ENCODE data around the gene TAX1BP1.

Gene TAX1BP1

DNA sequence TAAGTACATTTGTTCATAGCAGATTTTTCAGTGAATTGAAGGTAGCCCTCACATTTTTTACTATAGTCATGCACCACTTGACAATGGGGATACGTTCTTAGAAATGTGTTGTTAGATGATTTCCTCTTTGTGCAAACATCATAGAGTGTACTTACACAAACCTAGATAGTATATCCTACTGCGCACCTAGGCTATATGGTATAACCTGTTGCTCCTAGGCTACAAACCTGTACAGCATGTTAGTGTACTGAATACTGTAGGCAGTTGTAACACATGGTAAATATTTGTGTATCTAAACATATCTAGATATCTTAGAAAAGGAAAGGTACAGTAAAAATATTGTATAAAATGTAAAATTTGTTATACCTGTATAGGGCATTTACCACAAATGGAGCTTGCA is 41.2 kb downstream of the TAX1BP1 start:
- no peak for DNase-seq (ENCODE audit: low read depth in 2 of 2)

DNA sequence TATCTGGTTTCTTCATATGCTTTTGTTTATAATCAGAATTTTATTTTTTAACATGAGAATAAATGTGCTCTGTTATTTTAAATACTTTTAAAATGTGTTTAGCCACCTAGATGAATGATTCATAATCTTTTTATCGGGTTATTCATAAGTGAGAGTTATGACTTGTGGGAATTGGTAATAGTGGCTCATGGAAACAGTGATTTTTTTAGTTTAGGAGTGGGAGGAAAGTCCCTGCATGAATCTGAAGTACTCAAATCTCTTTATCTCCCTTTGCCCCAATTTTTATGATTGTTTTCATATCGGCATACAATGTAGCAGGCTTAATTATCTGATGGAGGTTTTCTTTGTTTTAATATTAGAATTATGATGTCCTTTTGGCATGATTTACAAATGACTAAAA is 42.9 kb downstream of the TAX1BP1 start:
- no peak for DNase-seq (ENCODE audit: low read depth in 2 of 2)

DNA sequence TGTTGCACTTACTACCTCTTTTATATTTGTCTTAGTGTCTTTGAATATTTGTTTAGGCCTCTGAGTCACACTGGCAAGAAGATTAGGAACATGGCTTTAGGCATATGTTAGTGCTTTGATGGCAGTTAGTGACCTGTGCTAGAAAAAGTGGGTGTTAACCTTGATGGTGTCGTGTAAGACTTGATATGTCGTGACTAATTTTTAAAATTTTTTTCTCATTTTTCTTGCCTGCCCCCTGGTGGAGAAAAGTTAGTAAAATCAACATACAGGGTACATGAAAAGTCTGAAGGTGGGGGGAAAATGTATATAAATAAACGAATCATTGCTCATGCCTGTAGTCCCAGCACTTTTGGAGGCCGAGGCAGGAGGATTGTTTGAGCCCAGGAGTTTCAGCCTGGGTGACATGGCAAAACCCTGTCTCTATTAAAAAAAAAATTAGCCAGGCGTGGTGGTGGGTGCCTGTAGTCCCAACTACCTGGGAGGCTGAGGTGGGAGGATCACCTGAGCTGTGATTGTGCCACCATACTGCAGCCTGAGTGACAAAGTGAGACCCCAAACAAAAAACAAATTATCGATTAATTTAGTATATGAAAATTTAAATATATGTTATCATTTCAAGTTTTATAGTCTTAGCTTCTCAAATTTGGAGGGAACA is 44.6 kb downstream of the TAX1BP1 start:
- peak; percentile 0 to 5 for DNase-seq (ENCODE audit: low read depth in 2 of 2)

DNA sequence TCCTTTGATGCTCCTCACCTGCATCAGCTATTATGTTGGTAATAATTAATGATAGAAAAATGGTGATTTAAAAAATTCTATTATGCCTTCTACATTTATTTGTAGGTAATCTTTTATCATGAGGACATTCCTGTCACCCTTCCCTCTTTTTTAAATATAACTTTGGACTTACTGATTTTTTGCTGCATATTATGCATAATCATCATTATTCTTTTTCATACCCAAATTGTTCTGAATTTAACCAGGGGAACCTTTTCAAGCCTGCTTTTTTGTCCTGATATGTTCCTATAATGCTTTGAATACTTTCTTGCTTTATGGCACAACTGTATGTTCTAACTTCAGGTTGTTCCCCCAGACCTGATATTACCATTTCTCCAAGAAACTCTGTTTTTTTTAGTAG is 48.5 kb downstream of the TAX1BP1 start:
- DNase-seq (ENCODE audit: low read depth in 2 of 2), result no peak

DNA sequence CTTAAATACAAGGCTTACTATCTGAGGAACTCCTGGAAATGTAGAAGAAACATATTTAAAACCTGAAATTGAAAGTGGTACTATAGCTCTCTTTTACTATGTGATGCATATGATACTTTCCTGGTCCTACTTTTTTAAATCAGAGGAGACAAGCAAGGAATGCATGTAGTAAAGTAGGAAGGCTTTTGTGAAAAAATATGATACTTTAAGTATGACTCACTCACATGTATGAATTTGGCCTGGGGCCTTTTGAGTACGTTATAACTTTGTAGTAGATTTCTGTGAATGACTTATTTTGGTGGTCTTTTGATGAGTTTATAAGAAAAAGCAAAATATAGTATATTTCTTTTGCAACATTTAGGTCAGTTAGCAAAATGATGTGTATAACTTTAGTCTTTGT is 53.8 kb downstream of the TAX1BP1 start:
- DNase-seq (ENCODE audit: low read depth in 2 of 2), result no peak

DNA sequence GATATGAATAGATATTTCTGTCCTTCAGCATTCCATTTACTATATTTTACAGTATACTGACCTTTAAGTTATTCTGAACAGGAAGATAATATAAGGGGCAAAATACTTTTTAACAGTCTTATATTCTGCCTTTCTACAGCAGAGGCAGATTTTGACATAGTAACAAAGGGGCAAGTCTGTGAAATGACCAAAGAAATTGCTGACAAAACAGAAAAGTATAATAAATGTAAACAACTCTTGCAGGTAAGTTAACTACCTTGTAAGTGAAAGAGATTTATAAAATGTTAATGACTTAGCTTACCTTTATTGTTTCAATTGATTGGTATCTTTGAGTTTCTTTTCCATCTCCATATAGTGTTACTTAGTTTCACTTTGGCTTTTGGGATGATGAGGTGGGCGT is 56.0 kb downstream of the TAX1BP1 start:
- no peak for DNase-seq (ENCODE audit: low read depth in 2 of 2)

DNA sequence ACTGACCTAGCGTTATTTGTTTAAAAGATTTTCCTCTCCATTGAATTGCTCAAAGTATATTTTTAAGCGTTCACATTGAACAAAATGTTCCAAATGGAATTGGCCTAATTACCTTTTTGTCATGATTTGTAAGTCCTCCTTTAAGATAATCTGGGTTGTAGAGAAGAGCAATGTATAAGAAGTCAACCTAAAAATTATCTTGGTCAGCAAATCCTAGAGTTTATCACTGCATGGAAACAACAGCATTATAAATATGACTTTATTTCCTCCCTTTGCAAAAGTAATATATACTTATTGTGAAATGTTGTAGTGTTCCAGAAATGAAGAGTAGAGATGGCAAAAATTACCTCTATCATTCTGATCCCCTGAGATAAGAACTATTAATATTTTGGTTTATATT is 59.2 kb downstream of the TAX1BP1 start:
- DNase-seq (ENCODE audit: low read depth in 2 of 2), result no peak

DNA sequence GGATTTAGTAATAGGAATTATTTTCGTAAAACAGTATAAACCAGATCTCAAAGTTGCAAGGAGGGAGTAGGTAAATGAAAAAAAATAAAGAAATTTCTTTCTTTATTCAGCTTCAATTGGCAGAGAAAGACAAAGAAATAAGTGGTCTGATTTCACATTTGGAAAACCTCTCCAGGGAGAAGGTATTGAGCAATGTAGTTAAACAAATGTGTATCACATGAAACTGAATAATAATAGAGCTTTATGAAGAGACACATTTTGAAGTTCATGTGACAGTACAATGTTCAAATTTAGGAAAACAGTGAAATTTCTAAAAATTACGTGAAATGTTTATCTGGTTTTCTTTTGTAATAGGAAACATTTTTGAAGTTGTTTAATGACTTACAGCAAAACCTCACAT is 63.0 kb downstream of the TAX1BP1 start:
- DNase-seq (ENCODE audit: low read depth in 2 of 2), result no peak

DNA sequence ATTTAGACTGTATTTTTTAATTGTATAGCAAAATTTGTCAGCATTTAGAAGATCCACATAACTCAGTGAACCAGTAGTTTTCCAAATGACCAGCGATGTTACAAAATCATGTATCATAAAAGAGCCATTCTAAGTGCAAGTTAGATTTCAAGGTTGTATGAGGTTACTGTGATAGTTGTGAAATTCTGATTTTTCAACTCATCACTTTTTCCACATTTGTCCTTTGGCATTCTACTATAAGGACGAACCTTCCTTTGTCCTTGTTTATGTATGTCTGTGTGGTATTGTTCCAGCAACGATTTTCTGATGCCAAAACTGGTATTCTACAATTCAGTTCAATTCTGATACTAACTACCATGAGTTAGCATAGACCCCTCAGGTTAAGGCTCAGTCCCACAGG is 64.2 kb downstream of the TAX1BP1 start:
- DNase-seq (ENCODE audit: low read depth in 2 of 2), result no peak

DNA sequence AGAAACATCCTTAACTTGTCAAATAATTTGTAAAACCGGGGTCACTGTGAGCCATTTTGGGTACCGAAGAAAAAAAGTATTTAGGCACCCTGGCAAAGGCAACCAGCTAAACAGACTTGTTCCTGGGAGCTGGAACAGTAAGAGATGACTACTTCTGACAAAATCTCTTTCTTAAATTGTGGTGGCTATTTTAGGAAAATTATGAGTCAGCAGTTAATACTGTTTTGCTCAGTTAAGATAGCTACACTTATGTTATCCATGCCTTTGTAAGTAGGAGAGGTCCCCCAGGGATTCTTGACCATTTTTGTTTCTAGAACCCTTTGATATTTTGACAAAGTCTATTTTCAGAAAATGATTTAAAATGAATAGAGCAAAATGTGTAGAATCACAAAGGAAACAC is 68.7 kb downstream of the TAX1BP1 start:
- no peak for DNase-seq (ENCODE audit: low read depth in 2 of 2)

DNA sequence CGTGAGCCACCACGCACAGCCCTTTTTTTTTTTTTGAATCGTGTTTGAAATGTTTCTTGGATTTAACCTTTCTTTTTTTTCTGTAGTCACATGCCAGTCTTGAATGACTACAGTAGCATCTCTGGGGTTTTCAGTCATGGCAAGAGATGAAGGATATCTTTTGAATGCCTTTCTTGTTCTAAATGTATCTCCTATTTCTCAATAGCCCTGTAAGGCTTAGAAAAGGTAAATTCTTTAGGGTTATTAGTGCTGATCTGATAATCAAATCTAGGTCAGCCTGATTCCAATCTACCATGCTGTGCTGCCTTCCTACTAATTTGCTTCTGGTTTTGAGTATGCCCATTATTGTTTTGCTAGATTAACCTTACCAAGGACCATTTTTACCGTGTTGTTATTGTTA is 70.2 kb downstream of the TAX1BP1 start:
- DNase-seq (ENCODE audit: low read depth in 2 of 2), result no peak

DNA sequence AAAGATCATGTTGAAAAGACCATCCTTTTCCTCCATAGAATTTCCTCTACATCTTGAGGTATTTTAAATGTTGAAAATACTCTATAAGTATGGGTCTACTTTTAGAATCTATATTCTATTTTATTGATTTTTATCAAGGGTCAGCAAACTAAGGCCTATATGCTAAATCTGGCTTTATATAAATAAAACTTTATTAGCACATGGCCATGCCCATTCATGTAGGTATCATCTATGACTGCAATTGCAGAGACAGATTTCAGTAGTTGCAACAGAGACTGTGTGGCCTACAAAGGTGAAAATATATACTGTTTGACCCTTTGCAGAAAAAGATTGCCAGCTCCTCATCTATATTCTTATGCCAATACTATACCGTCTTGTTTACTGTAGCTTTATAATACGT is 72.7 kb downstream of the TAX1BP1 start:
- no peak for DNase-seq (ENCODE audit: low read depth in 2 of 2)

DNA sequence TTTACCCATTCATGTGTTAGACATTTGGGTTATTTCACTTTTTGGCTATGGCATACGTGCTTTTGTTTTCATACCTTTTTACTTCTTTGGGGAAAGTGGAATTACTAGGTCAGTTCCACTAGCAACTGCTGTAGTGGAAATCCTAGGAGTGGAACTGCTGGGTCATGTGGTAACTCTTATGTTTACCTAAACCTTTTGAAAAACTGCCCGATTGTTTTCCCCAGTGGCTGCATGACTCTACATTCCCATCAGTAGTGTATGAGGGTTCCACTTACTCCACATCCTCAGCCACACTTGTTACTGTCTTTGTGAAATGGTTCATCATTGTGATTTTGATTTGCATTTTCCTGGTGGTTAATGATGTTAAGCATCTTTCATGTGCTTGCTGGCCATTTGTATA is 82.3 kb downstream of the TAX1BP1 start:
- DNase-seq (ENCODE audit: low read depth in 2 of 2), result no peak

DNA sequence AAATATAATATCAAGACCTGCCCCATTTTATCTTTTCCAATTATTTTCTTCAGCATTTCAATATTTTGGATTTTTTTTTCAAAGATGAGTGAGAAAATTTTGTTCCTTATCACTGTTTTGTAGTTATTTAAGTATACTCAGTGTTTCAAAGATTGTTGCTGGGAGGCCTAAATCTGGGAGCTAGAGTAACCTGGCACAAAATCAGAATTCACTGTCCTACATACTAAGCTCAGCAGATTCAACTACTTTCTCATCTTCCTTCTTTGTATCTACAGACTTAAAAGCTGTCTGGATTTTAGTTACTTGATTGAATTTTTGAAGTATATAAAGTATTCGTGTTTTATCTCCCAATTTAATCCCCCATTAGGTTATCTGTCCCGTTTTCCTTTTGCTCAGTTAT is 85.9 kb downstream of the TAX1BP1 start:
- no peak for DNase-seq (ENCODE audit: low read depth in 2 of 2)

DNA sequence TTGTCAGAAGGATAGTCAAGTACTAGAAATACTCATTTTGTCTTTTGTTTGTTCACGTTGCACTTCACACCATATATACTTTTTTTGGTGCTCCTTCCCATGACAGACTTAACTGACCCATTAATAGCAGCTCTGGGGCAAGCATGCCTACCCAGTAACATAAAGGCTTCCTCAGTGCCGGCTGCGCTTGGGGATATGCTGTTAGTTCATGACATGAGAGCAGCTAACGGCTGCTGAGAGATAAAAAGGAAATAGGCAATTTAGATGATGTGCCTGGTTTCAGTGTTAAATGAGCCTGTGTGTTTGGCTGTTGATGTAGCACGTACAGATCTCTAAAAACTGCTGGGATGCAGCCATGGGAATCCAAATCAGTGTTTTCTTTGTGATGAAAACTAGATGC is 86.4 kb downstream of the TAX1BP1 start:
- DNase-seq (ENCODE audit: low read depth in 2 of 2), result no peak

DNA sequence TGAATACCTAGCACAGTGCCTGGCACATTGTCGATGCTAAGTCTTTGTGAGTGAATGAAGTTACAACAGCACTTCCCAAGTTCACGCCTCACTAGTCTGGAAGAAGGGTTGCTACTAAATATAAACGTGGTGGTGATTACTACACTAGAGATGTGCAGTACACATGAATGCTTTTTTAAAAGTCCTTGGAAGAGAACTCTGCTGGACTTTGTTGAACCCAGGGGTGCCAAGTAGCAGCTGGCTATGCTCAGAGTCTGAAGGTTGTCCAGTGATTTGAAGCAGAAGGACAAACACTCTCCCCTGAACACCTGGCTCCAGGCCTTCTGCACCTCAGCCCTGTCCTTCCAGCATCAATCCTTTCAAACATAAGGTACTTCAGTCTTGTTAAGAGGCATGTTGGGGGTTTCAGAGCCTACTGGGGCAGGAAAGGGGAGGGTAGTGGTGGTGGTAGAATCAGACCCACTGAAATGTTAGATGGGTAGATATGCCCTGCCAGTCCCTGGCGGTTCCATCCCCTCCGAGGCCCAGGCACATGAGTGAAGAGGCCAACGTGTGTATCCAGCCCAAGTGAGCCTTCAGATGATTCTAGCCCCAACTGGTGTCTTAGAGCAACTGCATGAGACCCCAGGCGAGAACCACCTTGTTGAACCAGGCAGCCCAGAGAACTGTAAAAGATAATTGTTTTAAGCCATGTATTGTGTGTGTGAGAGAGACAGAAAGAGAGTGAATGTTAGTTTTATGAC is 94.4 kb downstream of the TAX1BP1 start:
- no peak for DNase-seq (ENCODE audit: low read depth in 2 of 2)

DNA sequence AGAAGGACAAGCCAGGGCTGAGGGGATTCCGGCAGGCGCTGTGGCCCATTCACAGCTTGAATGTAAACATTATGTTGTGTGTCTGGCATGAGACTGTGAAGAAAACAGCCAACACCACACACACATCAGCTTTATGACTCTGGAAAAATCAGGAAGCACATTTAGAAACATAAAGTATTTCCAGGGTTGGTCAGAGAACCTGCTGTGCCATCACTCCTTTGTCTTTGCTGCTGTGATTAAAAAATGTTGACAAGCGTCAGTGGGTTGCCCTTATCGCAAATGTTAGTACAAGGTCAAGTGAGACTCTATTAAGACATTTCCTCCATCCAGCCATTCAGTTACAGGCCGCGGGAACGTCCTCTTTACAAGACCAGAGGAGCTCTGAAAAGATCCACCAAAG is 95.4 kb downstream of the TAX1BP1 start:
- no peak for DNase-seq (ENCODE audit: low read depth in 2 of 2)

DNA sequence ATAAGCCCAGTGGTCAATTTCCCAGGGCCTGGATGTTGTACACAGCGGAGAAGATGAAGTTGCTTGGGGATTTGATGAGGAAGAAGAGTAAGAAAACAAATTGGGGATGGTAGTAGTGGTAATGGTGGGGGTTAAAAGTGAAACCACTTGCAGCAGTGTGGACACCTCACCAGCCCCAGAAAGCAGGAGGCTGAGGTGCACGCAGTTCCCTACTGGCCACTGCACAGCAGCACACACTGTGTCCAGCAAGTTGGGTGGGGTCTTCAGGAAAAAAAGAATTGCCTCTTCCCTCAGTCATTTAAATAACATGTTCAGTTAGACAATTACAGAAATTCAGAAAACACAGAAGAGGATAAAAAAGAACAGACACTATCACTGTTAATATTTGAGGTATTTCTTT is 96.6 kb downstream of the TAX1BP1 start:
- DNase-seq (ENCODE audit: low read depth in 2 of 2), result no peak

DNA sequence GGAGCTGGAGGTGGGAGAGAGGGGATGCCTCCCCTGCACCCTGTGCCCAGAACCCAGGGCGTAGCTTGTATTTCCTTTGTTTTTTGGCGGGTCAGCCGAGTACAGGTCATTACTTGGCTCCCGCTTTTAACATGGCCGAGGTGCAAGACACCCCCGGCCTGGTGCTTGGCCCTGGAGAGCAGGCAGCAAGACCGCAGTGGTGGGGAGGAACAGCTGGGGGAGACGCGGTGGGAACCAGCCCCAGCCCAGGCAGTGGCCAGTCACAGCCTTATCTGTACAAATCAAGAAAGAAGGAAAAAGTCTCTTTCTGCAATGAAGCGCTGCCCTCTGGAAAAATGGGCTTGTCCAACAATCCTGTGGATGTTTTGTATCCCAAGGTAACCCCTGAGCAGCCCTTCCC is 99.1 kb downstream of the TAX1BP1 start:
- no peak for DNase-seq (ENCODE audit: low read depth in 2 of 2)

DNA sequence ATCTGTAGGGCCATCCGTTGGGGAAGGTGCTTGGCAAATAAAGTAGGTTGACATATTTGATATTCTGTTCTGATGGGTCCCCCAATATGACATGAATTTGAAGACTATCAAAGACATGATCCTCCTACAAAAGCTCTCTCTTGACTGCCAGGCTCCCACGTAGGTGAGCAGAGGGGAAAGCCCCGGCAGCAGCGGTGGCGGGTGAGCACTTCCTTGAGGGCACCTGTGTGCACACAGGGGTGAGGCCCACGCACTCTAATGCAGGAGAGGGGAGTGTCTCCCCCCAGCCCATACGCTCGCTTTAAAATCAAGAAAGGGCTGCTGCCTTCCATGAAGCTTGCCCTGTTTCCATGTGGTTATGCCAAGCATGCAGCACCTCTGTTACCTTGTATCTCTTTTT is 100.4 kb downstream of the TAX1BP1 start:
- peak in 1 of 2 donors; percentile 7 for DNase-seq (ENCODE audit: low read depth in 2 of 2)

DNA sequence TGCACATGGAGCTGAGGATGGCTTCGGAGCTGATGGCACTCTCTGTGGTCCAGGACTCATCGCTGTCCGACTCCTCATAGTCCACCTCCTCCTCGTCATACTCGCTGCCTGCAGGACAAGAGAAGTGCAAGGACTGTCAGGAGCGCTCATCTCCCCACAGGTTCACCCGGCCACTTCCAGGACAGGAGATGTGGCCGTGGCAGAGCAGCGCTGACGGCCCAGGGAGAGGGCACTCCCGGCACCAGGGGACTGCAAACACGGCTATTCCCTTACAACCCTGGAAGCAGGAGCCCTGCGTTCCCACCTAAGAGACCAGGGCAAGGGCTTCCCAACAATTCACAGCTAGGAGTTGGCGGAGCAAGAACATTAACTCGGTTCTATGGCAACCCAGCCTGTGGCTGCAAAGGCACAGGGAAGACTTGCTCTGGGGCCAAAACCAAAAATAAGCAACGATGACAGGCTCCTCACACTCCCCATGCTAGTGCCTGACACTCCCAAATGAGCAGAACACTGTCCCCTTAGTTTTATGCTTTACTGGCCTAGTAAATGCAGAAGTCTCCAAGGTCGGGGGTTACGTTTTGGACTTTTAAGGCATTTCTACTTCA is 100.9 kb downstream of the TAX1BP1 start:
- no peak for DNase-seq (ENCODE audit: low read depth in 2 of 2)

DNA sequence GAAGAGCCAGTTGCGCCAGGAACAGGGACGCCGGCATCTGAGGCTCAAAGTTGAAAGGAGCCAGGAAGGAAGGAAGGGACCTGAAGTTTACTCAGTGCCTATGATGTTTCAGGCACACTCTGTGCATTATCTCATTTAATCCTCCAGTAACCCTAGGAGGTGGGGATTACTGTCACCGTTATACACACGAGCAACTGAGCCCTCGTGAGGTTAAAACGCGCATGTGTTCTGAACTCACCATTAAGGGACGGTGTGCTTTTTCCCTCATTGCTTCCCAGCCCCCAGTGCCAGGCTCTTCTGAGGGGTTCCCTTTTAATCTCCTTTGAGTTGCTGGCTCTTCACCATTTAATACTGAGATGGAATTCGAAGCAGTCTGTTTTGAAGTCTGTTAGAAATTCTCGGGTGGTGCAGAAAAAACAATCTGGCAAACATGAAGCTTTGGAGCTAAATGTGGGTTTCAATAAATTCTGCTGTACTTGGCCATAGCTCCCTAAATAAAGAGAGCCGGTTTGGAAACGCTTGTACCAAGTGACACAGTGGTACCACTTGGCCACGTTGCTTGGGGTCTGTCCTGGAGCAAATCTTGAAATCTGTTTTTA is 102.2 kb downstream of the TAX1BP1 start:
- DNase-seq (ENCODE audit: low read depth in 2 of 2), result no peak

DNA sequence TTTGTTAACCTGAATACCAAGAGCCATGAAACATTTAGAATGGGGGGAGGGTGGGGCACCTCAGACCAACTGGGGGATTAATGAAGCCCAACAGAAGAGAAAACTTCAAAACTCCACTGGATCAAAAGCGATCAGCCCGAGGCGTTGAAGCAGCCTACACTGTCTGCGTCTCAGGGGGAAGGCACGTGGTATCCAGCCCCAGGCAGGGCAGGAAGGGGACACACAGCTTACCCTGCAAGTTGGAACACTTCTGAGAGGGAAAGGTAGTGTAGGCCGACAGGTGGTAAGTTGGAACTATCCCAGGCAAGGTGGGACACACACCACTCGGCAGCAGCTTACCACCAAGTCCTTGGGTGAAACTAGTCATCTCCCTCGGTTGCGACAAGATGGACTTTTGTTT is 102.9 kb downstream of the TAX1BP1 start:
- DNase-seq (ENCODE audit: low read depth in 2 of 2), result no peak

All from stimulated activated CD4-positive, alpha-beta T cell treated with anti-CD3 and anti-CD28 coated beads, Interleukin-4, amount 100 ng/mL, for 48 hours (primary cell).